GM18502 (cell line): ENCODE measurements around the gene DHX40.
"Not testable (repeated sequence)": the region's sequence is repeated elsewhere in the genome, so short reads cannot be mapped to it uniquely, and the experiment has no call there.

Source experiments
- ATAC-seq: cut with Tn5 transposase; IDR thresholded peaks from one replicate; pipeline ENCODE4 v1.9.1; 2021; ENCODE audit warnings: mild to moderate bottlenecking; ENCODE audit not compliant: unreplicated experiment, poor library complexity

The DHX40 gene

DNA sequence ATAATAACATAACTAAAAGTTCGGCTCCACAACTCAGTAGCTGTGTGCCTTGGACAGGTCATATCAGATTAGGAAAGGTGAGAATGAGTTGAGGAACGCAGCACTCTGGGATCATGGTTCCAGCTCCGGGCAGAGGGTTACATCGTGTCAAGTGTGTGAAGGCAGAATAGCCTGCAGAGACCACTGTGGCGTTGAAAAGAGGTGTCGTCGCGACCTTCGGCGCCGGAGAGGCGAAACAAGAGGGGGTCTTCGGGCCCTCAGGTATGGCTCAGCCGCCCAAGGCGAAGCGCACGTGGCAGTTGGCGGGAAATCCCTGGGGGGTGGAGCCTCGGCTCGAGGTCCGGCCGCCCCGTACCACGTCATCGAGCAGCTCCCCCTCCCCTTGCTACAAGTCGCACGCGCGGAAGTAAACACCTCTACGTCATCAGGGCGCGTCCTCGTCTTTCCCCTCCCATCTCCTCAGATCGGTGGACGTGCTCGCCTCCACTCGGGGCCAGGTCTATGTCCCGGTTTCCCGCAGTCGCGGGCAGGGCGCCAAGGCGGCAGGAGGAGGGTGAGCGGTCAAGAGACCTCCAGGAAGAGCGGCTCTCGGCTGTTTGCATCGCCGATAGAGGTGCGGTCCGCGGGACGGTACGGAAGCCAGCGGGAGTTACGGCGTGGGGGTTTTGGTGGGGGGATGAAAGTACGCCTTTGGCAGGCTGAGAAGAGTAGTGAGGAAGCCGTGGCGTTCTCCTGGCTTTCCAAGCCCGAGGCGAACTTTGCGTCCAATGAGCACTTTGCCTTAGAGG lies at the start of gene DHX40:
Gene DHX40 (plus strand): TSS at position 440 of the 788 bp plus-strand sequence. CDS start 62 bp downstream, at position 502.
- peak; percentile 77 for ATAC-seq

GRCh38 chr17:59516451-59516850 lies 49.0 kb upstream of the DHX40 start:
- no peak for ATAC-seq

GRCh38 chr17:59519132-59519531 lies 46.3 kb upstream of the DHX40 start:
- no peak for ATAC-seq

GRCh38 chr17:59520251-59520650 lies 45.2 kb upstream of the DHX40 start:
- ATAC-seq, result no peak

DNA sequence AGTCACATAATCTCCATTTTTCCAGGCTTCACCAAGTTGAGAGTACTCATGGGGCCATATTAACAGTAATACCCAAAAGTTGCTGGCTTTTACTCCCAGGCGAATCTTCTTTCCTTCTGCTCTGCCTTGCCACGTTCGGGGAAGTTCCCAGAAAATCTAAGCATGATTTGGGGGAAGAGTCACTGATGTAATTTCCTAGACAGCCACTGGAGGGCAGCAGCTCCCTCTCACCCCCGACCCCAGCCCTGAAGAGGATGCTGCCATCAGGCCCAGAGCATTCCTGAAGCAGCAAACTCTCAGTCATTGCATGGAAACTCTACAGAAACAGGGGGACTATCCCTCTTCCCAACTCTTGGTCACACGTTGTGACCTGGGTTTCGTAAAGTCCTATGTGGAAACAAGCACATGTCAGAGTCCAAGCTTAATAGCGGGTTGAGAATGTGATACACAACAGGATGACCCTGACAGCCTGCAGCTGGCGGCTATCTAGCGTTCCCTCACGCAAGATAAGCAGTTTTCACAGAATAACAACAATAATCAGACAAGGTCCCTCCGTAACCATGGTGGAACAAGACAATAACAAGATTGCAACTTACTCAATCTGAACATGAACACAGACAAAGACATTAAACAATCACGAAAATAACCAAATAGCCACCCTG lies 43.8 kb upstream of the DHX40 start:
- no peak for ATAC-seq

DNA sequence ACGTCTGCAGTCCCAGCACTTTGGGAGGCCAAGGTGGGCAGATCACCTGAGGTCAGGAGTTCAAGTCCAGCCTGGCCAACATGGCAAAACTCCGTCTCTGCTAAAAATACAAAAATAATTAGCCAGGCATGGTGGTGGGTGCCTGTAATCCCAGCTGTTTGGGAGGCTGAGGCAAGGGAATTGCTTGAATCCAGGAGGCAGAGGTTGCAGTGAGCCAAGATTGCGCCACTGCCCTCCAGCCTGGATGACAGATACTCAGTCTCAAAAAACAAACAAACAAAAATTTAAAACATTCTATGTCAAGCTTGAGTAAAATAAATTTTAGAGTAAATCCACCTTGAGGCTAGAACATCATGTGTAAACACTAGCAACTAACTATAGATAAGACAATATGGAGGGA lies 40.5 kb upstream of the DHX40 start:
- ATAC-seq, result not testable (repeated sequence)

DNA sequence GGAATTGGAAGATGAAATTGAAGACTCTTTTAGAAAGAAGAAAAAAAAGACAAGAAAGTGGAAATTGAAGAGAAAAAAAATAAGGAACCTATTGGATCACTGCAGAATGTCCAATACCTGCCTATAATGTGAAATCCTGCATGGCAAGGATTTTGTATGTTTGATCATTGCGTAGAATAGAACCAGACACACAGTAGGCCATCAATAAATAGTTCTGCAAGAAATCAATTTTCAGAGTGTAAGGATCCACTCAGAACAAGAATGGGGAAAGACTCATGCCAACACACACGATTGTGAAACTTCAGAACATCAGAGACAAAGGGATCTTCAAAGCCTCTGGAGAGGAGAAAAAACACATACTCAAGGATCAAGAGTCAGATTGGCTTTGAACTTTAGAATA lies 39.7 kb upstream of the DHX40 start:
- no peak for ATAC-seq

- ATAC-seq, result no peak
These were observed 39.0 kb upstream of the DHX40 start for GRCh38 chr17:59526451-59526850.

- ATAC-seq, result no peak
These were observed 38.0 kb upstream of the DHX40 start for GRCh38 chr17:59527325-59527917.

- ATAC-seq, result no peak
These were observed 37.5 kb upstream of the DHX40 start for GRCh38 chr17:59527931-59528330.

DNA sequence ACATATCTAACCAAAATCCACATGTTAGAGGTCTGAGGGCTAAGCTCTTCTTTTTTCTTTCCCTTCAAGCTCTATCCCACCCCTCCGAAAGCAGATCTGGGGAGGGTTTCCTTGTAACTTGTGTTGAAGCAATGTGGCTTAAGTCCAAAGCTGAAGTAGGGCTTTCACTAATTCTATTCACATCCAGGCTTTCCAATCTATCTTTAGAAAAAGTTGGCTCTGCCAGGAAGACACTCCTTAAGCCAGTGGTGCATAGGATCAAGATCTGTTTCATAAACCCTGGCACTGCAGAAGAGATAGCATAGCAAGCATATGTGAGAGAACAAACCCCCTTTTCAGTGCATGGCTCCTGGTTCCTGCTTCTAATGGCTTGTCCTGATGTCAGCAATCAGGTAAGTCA lies 34.9 kb upstream of the DHX40 start:
- no peak for ATAC-seq

GRCh38 chr17:59533694-59534093 lies 31.7 kb upstream of the DHX40 start:
- no peak for ATAC-seq

DNA sequence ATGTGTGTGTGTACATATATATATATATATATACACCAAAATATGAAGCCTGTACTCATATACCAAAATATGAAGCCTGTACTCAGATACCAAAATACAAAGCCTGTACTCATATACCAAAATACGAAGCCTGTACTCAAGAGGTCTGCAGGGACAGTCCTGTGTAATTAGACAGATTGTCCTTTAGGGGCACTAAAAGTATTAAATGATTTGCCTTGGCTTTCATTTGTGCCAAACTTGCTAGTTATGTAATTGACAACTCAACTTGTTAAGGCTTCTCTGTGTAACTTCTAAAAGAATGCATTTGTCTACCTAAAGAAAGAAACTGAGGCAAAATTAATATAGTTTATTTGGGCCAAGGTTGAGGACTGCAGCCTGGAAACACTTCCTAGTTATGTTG lies 30.8 kb upstream of the DHX40 start:
- ATAC-seq, result no peak

DNA sequence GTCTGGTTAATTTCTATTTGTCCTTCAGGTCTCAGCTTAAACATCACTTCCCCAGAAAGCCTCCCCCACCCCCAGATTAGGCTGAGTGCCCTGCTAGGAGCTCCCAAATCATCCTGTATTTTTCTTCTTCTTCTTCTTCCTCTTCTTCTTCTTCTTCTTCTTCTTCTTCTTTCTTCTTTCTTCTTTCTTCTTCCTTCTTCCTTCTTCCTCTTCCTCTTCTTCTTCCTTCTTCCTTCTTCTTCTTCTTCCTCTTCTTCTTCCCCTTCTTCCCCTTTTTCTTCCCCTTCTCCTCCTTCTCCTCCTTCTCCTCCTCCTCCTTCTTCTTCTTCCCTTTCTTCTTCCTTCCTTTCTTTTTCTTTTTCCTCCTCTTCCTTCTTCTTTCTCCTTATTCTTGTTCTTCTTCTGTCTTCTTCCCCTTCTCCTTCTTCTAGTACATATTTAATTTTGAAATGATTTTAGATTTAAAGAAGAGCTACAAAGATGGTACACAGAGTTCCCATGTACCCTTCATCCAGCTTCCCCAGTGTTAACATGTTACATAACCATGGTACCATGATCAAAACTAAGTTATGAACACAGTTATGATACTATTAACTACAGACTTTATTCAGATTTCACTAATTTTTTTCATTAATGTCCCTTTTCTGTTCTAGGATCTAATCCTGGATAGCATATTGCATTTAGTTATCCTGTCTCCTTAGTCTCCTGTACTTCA lies 27.1 kb upstream of the DHX40 start:
- ATAC-seq, result no peak

GRCh38 chr17:59542960-59543635 lies 22.3 kb upstream of the DHX40 start:
- ATAC-seq, result no peak

DNA sequence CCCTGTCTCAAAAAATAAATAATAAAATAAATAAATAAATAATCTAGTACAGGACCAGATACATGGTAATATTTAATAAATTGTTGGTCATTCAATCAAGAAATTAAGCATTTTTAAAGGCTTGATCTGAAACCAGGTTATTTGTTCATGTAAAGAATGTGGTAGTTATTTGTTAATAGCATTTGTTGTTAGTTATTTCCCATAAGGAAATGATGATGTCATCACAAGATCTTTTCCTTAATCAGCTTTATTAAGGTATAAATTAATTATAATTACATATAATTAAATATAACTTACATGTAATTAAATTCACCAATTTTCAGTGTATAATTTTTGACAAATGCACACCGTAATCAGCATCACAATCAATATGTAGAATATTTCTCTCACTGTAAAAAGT lies 19.5 kb upstream of the DHX40 start:
- no peak for ATAC-seq

GRCh38 chr17:59547131-59547915 lies 18.1 kb upstream of the DHX40 start:
- no peak for ATAC-seq

DNA sequence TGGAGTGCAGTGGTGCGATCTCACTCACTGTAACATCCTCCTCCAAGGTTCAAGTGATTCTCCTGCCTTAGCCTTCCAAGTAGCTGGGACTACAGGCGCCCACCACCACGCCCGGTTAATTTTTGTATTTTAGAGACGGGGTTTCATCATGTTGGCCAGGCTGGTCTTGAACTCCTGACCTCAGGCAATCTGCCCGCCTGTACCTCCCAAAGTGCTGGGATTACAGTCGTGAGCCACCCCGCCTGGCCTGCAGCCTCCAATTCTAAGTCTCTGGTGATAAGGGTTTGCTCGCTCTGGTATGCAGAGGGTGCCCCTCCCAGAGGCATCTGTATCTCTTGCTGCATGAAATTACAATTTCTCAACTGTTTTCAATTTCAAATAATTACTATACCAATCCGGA lies 16.4 kb upstream of the DHX40 start:
- ATAC-seq, result not testable (repeated sequence)

DNA sequence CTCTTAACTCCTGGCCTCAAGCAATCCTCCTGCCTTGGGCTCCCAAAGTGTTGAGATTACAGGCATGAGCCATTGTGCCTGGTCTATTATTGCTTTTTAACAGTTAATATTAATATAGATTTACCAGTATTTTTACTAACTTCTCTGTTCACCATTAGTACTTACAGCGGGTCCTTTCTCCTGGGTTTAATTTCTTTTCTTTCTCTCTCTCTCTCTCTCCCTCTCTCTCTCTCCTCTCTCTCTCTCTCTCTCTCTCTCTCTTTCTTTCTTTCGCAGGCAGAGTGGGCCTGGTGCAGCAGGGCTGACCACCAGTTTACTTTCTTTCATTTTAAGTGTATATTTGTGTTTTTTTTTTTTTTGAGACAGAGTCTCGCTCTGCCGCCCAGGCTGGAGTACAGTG lies 14.7 kb upstream of the DHX40 start:
- ATAC-seq, result no peak

- no peak for ATAC-seq
These were observed 7.4 kb upstream of the DHX40 start for GRCh38 chr17:59558039-59558438.
